OCI-LY1 (cell line): ENCODE results near the gene VIPR2.

ENCODE experiments used
- H2AFZ ChIP-seq: fragments of 200-600 bp; sonication (generic), shearing (Covaris generic); 2 replicates; pipeline ENCODE4 v1.6.0; 2014; ENCODE audit warnings: antibody characterized with exemption, mild to moderate bottlenecking, low read length
- H3F3A ChIP-seq: fragments of 200-600 bp; sonication (generic), shearing (Covaris generic); 2 replicates; pipeline ENCODE4 v1.6.0; 2014; ENCODE audit warnings: mild to moderate bottlenecking, antibody characterized with exemption, low read length, moderate library complexity; ENCODE audit not compliant: insufficient read depth
- H3K27ac ChIP-seq: fragments of 200-600 bp; sonication (generic); 2 replicates; pipeline ENCODE4 v1.5.1; 2014; ENCODE audit warnings: low read length, mixed run types, mild to moderate bottlenecking, low read depth; ENCODE audit not compliant: poor library complexity, severe bottlenecking
- H3K27me3 ChIP-seq: fragments of 200-600 bp; sonication (generic); 2 replicates; pipeline ENCODE4 v1.6.0; 2014; ENCODE audit warnings: antibody characterized with exemption, mild to moderate bottlenecking, low read length, moderate library complexity; ENCODE audit not compliant: insufficient read depth
- H3K36me3 ChIP-seq: fragments of 200-600 bp; sonication (generic); 2 replicates; pipeline ENCODE4 v1.6.1; 2014; ENCODE audit warnings: mild to moderate bottlenecking, antibody characterized with exemption, low read length, moderate library complexity, mixed read lengths; ENCODE audit not compliant: insufficient read depth
- H3K4me1 ChIP-seq: fragments of 200-600 bp; sonication (generic); 2 replicates; pipeline ENCODE4 v1.5.1; 2014; ENCODE audit warnings: mild to moderate bottlenecking, low read length, moderate library complexity; ENCODE audit not compliant: insufficient read depth, severe bottlenecking
- H3K4me2 ChIP-seq: fragments of 200-600 bp; sonication (generic), shearing (Covaris generic); 2 replicates; pipeline ENCODE4 v1.6.1; 2014; ENCODE audit warnings: low read length
- H3K4me3 ChIP-seq: fragments of 200-600 bp; sonication (generic); 2 replicates; pipeline ENCODE4 v1.5.1; 2014; ENCODE audit warnings: low read length, low read depth, mild to moderate bottlenecking, mixed read lengths; ENCODE audit not compliant: poor library complexity, severe bottlenecking
- H3K79me2 ChIP-seq: fragments of 200-600 bp; shearing (Covaris generic); 2 replicates; pipeline ENCODE4 v1.6.1; 2016; ENCODE audit warnings: mixed run types, low read length, mixed read lengths; ENCODE audit not compliant: insufficient read depth
- H3K9ac ChIP-seq: fragments of 200-600 bp; sonication (generic), shearing (Covaris generic); 2 replicates; pipeline ENCODE4 v1.6.1; 2014; ENCODE audit warnings: mild to moderate bottlenecking, low read length, mixed read lengths
- H3K9me2 ChIP-seq: fragments of 200-600 bp; sonication (generic), shearing (Covaris generic); 2 replicates; pipeline ENCODE4 v1.6.1; 2014; ENCODE audit warnings: low read depth, mild to moderate bottlenecking, low read length, mixed read lengths
- H3K9me3 ChIP-seq: fragments of 200-600 bp; shearing (Covaris generic); 2 replicates; pipeline ENCODE4 v1.6.1; 2014; ENCODE audit warnings: low read length, mixed read lengths
- H4K20me1 ChIP-seq: fragments of 200-600 bp; sonication (generic), shearing (Covaris generic); 2 replicates; pipeline ENCODE4 v1.6.0; 2016; ENCODE audit warnings: mild to moderate bottlenecking, low read length; ENCODE audit not compliant: insufficient read depth
- EZH2 ChIP-seq: fragments of 200-600 bp; sonication (generic), shearing (Covaris generic); IDR thresholded peaks from 2 replicates; pipeline ENCODE4 v1.8.0; 2017; ENCODE audit warnings: borderline replicate concordance, mixed run types, mild to moderate bottlenecking, antibody characterized with exemption, low read length, moderate library complexity, mixed read lengths
- TF ChIP-seq, protein P1 (sequence below): fragments of 200-600 bp; sonication (generic), shearing (Covaris generic); IDR thresholded peaks from 2 replicates; pipeline ENCODE4 v1.5.1; 2017; ENCODE audit warnings: mild to moderate bottlenecking, antibody characterized with exemption, low read length, moderate library complexity, mixed read lengths

VIPR2 gene

DNA sequence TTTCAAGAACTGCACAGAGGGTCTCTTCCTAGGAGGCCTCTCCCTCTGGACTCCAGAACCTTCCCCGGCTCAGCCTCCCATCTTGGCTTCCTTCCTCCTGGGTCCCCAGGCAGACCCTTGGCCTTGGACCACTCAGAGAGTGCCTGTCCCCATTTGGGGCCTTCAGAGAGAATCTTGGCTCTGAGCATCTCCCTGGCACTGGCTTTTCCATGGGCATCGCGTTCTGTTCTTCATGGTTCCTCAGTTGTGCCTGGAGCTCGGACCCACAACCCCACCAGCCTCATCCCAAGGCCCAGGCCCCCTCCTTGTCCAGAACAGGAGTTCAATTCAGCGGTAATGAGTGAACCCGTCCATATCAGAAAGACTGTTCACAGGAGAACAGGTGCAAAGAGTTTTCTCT lies 73.4 kb downstream of the VIPR2 start:
- no peak overlapping the region for H3K27ac ChIP-seq
- no peaks in the 10 kb centered on the region for H3K9me2 ChIP-seq
- H3K4me1 ChIP-seq = no peaks in the 10 kb centered on the region
- no peak for TF ChIP-seq EZH2
- TF ChIP-seq, protein P1, sequence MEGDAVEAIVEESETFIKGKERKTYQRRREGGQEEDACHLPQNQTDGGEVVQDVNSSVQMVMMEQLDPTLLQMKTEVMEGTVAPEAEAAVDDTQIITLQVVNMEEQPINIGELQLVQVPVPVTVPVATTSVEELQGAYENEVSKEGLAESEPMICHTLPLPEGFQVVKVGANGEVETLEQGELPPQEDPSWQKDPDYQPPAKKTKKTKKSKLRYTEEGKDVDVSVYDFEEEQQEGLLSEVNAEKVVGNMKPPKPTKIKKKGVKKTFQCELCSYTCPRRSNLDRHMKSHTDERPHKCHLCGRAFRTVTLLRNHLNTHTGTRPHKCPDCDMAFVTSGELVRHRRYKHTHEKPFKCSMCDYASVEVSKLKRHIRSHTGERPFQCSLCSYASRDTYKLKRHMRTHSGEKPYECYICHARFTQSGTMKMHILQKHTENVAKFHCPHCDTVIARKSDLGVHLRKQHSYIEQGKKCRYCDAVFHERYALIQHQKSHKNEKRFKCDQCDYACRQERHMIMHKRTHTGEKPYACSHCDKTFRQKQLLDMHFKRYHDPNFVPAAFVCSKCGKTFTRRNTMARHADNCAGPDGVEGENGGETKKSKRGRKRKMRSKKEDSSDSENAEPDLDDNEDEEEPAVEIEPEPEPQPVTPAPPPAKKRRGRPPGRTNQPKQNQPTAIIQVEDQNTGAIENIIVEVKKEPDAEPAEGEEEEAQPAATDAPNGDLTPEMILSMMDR = no peak
- H3K4me3 ChIP-seq = no peak overlapping the region
- no peak overlapping the region for H2AFZ ChIP-seq
- H4K20me1 ChIP-seq = no peaks in the 10 kb centered on the region
- H3K9ac ChIP-seq = no peak overlapping the region
- no peaks in the 10 kb centered on the region for H3F3A ChIP-seq
- H3K27me3 ChIP-seq = peaks cover 10% of the 10 kb centered on the region; the same call in 1 of the 2 replicates
- H3K36me3 ChIP-seq = no peaks in the 10 kb centered on the region
- no peaks in the 10 kb centered on the region for H3K9me3 ChIP-seq
- no peak overlapping the region for H3K4me2 ChIP-seq
- no peaks in the 10 kb centered on the region for H3K79me2 ChIP-seq

DNA sequence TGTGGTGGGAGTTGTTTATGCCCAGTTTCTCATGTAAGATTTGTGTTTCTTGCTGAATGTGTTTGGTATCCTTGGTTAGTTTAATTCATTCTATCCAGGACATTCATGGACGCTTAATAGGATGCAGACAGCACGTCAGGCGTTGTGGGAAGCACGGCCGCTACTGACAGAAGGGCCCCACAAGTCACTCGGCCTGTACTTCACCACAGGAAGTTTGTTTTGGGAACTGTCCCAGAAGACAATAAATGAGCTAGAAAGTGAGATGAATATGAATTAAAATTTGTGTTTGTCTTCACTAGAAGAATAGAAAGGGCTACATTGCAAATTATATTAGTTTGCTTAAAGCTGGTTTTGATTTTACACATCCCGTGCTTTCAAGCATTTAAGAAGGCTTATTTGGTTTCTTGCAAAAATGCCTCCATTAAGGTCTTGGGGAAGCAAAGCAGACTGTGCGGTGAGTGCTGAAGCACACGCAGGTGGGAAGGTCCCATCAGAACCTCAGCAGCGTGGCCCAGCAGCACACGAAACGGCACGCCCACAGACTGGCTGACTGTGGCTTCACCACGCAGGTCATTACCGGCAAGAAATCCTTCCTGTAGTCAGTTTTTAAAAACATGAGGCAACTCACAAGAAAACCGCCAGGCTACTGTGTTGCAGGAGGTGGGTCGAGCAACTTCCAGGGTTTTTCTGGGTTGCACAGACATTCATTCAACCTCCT lies 74.1 kb downstream of the VIPR2 start:
- Histone ChIP-seq H3K9me3 (no peaks in the 10 kb centered on the region), H3K27ac (no peak overlapping the region), H3K9me2 (no peaks in the 10 kb centered on the region)

DNA sequence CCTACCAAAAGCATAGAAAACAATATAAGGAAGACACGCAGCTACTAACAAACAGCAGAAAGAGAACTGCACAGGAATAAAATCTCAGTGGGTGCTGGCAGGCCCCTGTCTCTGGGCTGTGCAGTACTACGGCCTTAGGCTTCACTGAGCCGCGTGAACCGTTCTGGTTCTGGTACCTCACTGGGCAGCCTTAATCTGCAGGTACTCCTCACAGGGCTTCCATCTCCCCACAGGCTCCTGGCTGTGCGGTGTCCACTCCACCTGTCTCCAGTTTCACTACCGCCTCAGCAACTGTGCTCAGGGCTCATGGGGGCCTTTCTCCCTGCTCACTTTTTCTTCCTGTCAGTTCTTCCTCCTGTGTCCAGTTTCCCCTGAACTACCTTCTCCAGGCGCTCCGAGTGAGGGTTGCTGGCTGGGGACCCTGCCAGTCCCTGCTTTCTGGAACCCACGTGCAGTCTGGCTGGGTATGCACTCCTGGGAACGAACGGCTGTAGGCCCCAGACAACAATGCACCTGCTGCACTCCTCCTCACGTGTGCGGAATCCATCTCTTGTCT lies 75.7 kb downstream of the VIPR2 start:
- TF ChIP-seq, protein P1 = no peak
- H3K27me3 ChIP-seq = peaks cover 10% of the 10 kb centered on the region; the same call in 1 of the 2 replicates
- H3K79me2 ChIP-seq = no peaks in the 10 kb centered on the region
- H3K9ac ChIP-seq = no peak overlapping the region
- no peak overlapping the region for H3K4me2 ChIP-seq
- H3K4me1 ChIP-seq = no peaks in the 10 kb centered on the region
- H2AFZ ChIP-seq = no peak overlapping the region
- H3K4me3 ChIP-seq = no peak overlapping the region
- no peaks in the 10 kb centered on the region for H3K9me3 ChIP-seq
- H3K36me3 ChIP-seq = no peaks in the 10 kb centered on the region
- H4K20me1 ChIP-seq = no peaks in the 10 kb centered on the region
- H3F3A ChIP-seq = no peaks in the 10 kb centered on the region
- no peak overlapping the region for H3K27ac ChIP-seq
- no peaks in the 10 kb centered on the region for H3K9me2 ChIP-seq

More for the DNA sequence above, 74.1 kb downstream of the VIPR2 start:
- Histone ChIP-seq H3F3A (no peaks in the 10 kb centered on the region), H2AFZ (no peak overlapping the region), H3K36me3 (no peaks in the 10 kb centered on the region), H3K4me2 (no peak overlapping the region), H3K4me3 (no peak overlapping the region), H3K9ac (no peak overlapping the region), H3K27me3 (peaks cover 10% of the 10 kb centered on the region; the same call in 1 of the 2 replicates), H3K4me1 (no peaks in the 10 kb centered on the region), H3K79me2 (no peaks in the 10 kb centered on the region), H4K20me1 (no peaks in the 10 kb centered on the region)
- no peak for TF ChIP-seq EZH2
- TF ChIP-seq, protein P1 = no peak
